Measurements from ENCODE around the gene VRK3. TPM values are rescaled to one million over a fixed set of nuclear protein-coding genes. Genes with fewer than 3 reads are reported as not detected.
A peak's percentile ranks its signal among the peaks of the same experiment; 100 is the strongest.
"Not testable (repeated sequence)": the region's sequence is repeated elsewhere in the genome, so short reads cannot be mapped to it uniquely, and the experiment has no call there.

Gene VRK3
- 29.9 and 34.3 TPM in 2 replicates for total RNA-seq
- 38.1 and 45.9 TPM in 2 replicates for polyA plus RNA-seq

- peak; percentile 100 for DNase-seq (ENCODE audit: low read depth in 1 of 2, low spot score in 1 of 2)
- Histone ChIP-seq H3K9me3 (ENCODE audit: low read depth) (no peaks in the 10 kb centered on the region), H3K36me3 (no peaks in the 10 kb centered on the region), H3K4me3 (peak within 1 kb of the TSS; percentile 72), H3K27ac (peak within 1 kb of the TSS; percentile 46), H3K4me1 (ENCODE audit: low read depth) (no peaks in the 10 kb centered on the region), H3K27me3 (no peaks in the 10 kb centered on the region)
- TF ChIP-seq CTCF (IDR thresholded peaks at IDR 0.05; ENCODE audit: low read depth, low read length), result peak; percentile 18
Observed at GRCh38 chr19:50025022-50025793, at the start of gene VRK3. Gene VRK3, minus strand, starts transcription at chr19:50025372. Its CDS starts 9,210 bp downstream, at chr19:50016162.

GRCh38 chr19:50068382-50068781 is 43.2 kb upstream of the VRK3 start:
- not testable (repeated sequence) for H3K4me3 ChIP-seq; H3K27me3 ChIP-seq; H3K27ac ChIP-seq; H3K9me3 ChIP-seq (ENCODE audit: low read depth); DNase-seq (ENCODE audit: low read depth in 1 of 2, low spot score in 1 of 2); H3K4me1 ChIP-seq (ENCODE audit: low read depth); H3K36me3 ChIP-seq

GRCh38 chr19:50067575-50067974 is 42.4 kb upstream of the VRK3 start:
- TF ChIP-seq CTCF (IDR thresholded peaks at IDR 0.05; ENCODE audit: low read depth, low read length), result no peak
- Histone ChIP-seq H3K4me1 (ENCODE audit: low read depth) (no peaks in the 10 kb centered on the region), H3K4me3 (no peak overlapping the region), H3K27ac (no peak overlapping the region), H3K9me3 (ENCODE audit: low read depth) (no peaks in the 10 kb centered on the region), H3K27me3 (no peaks in the 10 kb centered on the region), H3K36me3 (no peaks in the 10 kb centered on the region)
- DNase-seq (ENCODE audit: low read depth in 1 of 2, low spot score in 1 of 2), result no peak

- H3K4me1 ChIP-seq (ENCODE audit: low read depth), result no peaks in the 10 kb centered on the region
- DNase-seq (ENCODE audit: low read depth in 1 of 2, low spot score in 1 of 2), result no peak
- no peaks in the 10 kb centered on the region for H3K27me3 ChIP-seq
- H3K4me3 ChIP-seq, result no peak overlapping the region
- H3K9me3 ChIP-seq (ENCODE audit: low read depth), result no peaks in the 10 kb centered on the region
- no peaks in the 10 kb centered on the region for H3K36me3 ChIP-seq
- TF ChIP-seq CTCF (IDR thresholded peaks at IDR 0.05; ENCODE audit: low read depth, low read length), result no peak
- no peak overlapping the region for H3K27ac ChIP-seq
Observed at GRCh38 chr19:50065938-50066337, 40.8 kb upstream of the VRK3 start.

GRCh38 chr19:50061650-50062049 is 36.5 kb upstream of the VRK3 start:
- Histone ChIP-seq H3K27ac (no peak overlapping the region), H3K36me3 (no peaks in the 10 kb centered on the region), H3K27me3 (no peaks in the 10 kb centered on the region), H3K9me3 (ENCODE audit: low read depth) (no peaks in the 10 kb centered on the region), H3K4me3 (no peak overlapping the region), H3K4me1 (ENCODE audit: low read depth) (no peaks in the 10 kb centered on the region)
- no peak for DNase-seq (ENCODE audit: low read depth in 1 of 2, low spot score in 1 of 2)
- no peak for TF ChIP-seq CTCF (IDR thresholded peaks at IDR 0.05; ENCODE audit: low read depth, low read length)

GRCh38 chr19:50060107-50060506 is 34.9 kb upstream of the VRK3 start:
- no peak for TF ChIP-seq CTCF (IDR thresholded peaks at IDR 0.05; ENCODE audit: low read depth, low read length)
- H3K4me3 ChIP-seq, result no peak overlapping the region
- no peaks in the 10 kb centered on the region for H3K9me3 ChIP-seq (ENCODE audit: low read depth)
- H3K36me3 ChIP-seq, result no peaks in the 10 kb centered on the region
- no peak for DNase-seq (ENCODE audit: low read depth in 1 of 2, low spot score in 1 of 2)
- H3K27me3 ChIP-seq, result no peaks in the 10 kb centered on the region
- no peak overlapping the region for H3K27ac ChIP-seq
- H3K4me1 ChIP-seq (ENCODE audit: low read depth), result no peaks in the 10 kb centered on the region
